Ishikawa (cell line): ENCODE results near the gene HYAL4.

Source experiments
- CEBPB ChIP-seq: IDR thresholded peaks from 2 replicates; pipeline ENCODE4 v1.6.1; 2012
- CREB1 ChIP-seq: IDR thresholded peaks from 2 replicates; pipeline ENCODE4 v1.6.1; 2012; ENCODE audit warnings: low read depth
- EP300 ChIP-seq: IDR thresholded peaks from 2 replicates; pipeline ENCODE4 v1.6.1; 2012; ENCODE audit warnings: borderline replicate concordance
- FOXM1 ChIP-seq: IDR thresholded peaks from 2 replicates; pipeline ENCODE4 v1.6.1; 2012; ENCODE audit warnings: low read depth, borderline replicate concordance
- NFIC ChIP-seq: IDR thresholded peaks from 2 replicates; pipeline ENCODE4 v1.6.1; 2012
- RAD21 ChIP-seq: IDR thresholded peaks from 2 replicates; pipeline ENCODE4 v1.6.1; 2012; ENCODE audit warnings: low read depth
- TAF1 ChIP-seq: IDR thresholded peaks from 2 replicates; pipeline ENCODE4 v1.6.1; 2012; ENCODE audit warnings: low read depth, mild to moderate bottlenecking
- TCF12 ChIP-seq: IDR thresholded peaks from 2 replicates; pipeline ENCODE4 v1.6.1; 2012; ENCODE audit warnings: low read depth
- TEAD4 ChIP-seq: IDR thresholded peaks from 2 replicates; pipeline ENCODE4 v1.6.1; 2012
- ZBTB7A ChIP-seq: IDR thresholded peaks from 2 replicates; pipeline ENCODE4 v1.6.1; 2012; ENCODE audit warnings: low read depth
- TF ChIP-seq, protein P1 (sequence below): IDR thresholded peaks from 2 replicates; pipeline ENCODE4 v1.6.1; 2012; ENCODE audit warnings: low read depth, mild to moderate bottlenecking
- TF ChIP-seq, protein P2 (sequence below): IDR thresholded peaks from 2 replicates; pipeline ENCODE4 v1.6.1; 2012

DNA sequence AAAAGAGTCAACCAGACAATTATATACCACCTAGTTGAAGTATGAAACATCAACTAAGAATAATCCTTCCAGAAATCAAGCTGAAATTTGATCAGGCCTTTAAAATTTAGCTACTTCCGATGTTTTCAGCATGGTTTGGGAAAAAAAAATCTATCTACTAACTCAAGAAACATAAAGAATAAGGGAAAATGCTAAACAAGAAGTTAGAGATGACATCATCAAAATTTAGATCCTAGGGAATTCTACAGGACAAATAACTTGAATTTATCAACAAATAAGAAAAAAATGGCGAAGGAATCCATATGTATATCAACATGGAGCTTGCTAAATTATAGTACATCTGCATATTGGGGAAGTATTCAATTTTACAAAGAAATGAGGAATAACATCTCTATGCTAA, 36.3 kb downstream of the HYAL4 start:
- TF ChIP-seq TCF12 (no peak), CEBPB (no peak), EP300 (no peak), TAF1 (no peak), ZBTB7A (no peak), FOXM1 (no peak), CREB1 (no peak), NFIC (no peak), RAD21 (no peak), TEAD4 (no peak)
- TF ChIP-seq, protein P1, sequence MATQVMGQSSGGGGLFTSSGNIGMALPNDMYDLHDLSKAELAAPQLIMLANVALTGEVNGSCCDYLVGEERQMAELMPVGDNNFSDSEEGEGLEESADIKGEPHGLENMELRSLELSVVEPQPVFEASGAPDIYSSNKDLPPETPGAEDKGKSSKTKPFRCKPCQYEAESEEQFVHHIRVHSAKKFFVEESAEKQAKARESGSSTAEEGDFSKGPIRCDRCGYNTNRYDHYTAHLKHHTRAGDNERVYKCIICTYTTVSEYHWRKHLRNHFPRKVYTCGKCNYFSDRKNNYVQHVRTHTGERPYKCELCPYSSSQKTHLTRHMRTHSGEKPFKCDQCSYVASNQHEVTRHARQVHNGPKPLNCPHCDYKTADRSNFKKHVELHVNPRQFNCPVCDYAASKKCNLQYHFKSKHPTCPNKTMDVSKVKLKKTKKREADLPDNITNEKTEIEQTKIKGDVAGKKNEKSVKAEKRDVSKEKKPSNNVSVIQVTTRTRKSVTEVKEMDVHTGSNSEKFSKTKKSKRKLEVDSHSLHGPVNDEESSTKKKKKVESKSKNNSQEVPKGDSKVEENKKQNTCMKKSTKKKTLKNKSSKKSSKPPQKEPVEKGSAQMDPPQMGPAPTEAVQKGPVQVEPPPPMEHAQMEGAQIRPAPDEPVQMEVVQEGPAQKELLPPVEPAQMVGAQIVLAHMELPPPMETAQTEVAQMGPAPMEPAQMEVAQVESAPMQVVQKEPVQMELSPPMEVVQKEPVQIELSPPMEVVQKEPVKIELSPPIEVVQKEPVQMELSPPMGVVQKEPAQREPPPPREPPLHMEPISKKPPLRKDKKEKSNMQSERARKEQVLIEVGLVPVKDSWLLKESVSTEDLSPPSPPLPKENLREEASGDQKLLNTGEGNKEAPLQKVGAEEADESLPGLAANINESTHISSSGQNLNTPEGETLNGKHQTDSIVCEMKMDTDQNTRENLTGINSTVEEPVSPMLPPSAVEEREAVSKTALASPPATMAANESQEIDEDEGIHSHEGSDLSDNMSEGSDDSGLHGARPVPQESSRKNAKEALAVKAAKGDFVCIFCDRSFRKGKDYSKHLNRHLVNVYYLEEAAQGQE = no peak
- TF ChIP-seq, protein P2, sequence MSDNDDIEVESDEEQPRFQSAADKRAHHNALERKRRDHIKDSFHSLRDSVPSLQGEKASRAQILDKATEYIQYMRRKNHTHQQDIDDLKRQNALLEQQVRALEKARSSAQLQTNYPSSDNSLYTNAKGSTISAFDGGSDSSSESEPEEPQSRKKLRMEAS = no peak
